ENCODE data around the gene SRCIN1.

Gene SRCIN1

GRCh38 chr17:38482039-38482699 lies 123.6 kb downstream of the SRCIN1 start:
- peak; percentile 88 for DNase-seq (ENCODE audit: low spot score)

Data from globus pallidus (tissue), 1 donor.